GM12878 (cell line): ENCODE measurements around the gene PTPMT1. TPM values are rescaled to one million over a fixed set of nuclear protein-coding genes. Genes with fewer than 3 reads are reported as not detected.

Experiments used
- ATAC-seq: fragments of 200-7000 bp; cut with Tn5 transposase; 3 replicates; pipeline ENCODE4 v1.9.1; 2020; ENCODE audit warnings: mild to moderate bottlenecking, moderate library complexity
- BruUV-seq: library from RNA; stranded (reverse); fragments of 400-500 nt; replicated peaks from 2 replicates; lab custom pipeline; 2021; lab: Mats Ljungman, UMichigan
- CTCF ChIA-PET: fragments of 300-600 bp; sonication (Branson Sonifier 250); formaldehyde crosslinking; extraction: SDS; loops from one replicate; lab custom pipeline; 2021; ENCODE audit warnings: inconsistent platforms; lab: Yijun Ruan, JAX
- POLR2A ChIA-PET: fragments of 350-600 bp; formaldehyde crosslinking; extraction: SDS; loops from one replicate; lab custom pipeline; 2021; ENCODE audit warnings: inconsistent platforms; lab: Charles Lee
- RAD21 ChIA-PET: fragments of 300-600 bp; sonication (Branson Sonifier 250); formaldehyde crosslinking; loops from one replicate; lab custom pipeline; 2023; ENCODE audit warnings: antibody characterized with exemption; ENCODE audit not compliant: unreplicated experiment; lab: Charles Lee
- SMC1A ChIA-PET: fragments of 300-600 bp; sonication (Branson Sonifier 250); formaldehyde crosslinking; loops from one replicate; lab custom pipeline; 2023; ENCODE audit not compliant: unreplicated experiment, uncharacterized antibody; lab: Charles Lee
- DNase-seq: peaks from one replicate; pipeline ENCODE4 v3.0.0-alpha.2; 2011; ENCODE audit warnings: low read depth, low spot score
- FAIRE-seq: peaks from 3 replicates; lab custom pipeline; 2011; peaks lifted over from hg19 to GRCh38; lab: Jason Lieb, UNC
- H2AFZ ChIP-seq: 2 replicates; pipeline ENCODE4 v1.6.0; 2011; ENCODE audit warnings: low read depth, low read length, control low read depth; ENCODE audit not compliant: control insufficient read depth
- H3K27ac ChIP-seq: 2 replicates; pipeline ENCODE4 v1.5.1; 2011; ENCODE audit warnings: control low read depth; ENCODE audit not compliant: control insufficient read depth, insufficient read depth
- H3K27me3 ChIP-seq, 2 experiments: replicated peaks in 1 of 2; 2 replicates each; pipeline versions ENCODE4 v1.6.0 to v1.6.1; 2011; ENCODE audit warnings: low read length in 1 of 2; ENCODE audit not compliant: control insufficient read depth in 2 of 2, insufficient read depth in 2 of 2
- H3K36me3 ChIP-seq, 2 experiments: 2 replicates each; pipeline ENCODE4 v1.5.1; 2011; ENCODE audit warnings: low read length in 1 of 2; ENCODE audit not compliant: control insufficient read depth in 2 of 2, insufficient read depth in 2 of 2
- H3K4me1 ChIP-seq: 2 replicates; pipeline ENCODE4 v1.6.1; 2011; ENCODE audit warnings: mild to moderate bottlenecking, low read length, moderate library complexity, mixed read lengths; ENCODE audit not compliant: control insufficient read depth, insufficient read depth
- H3K4me2 ChIP-seq: 2 replicates; pipeline ENCODE4 v1.6.0; 2011; ENCODE audit warnings: control low read depth; ENCODE audit not compliant: control insufficient read depth, insufficient read depth
- H3K4me3 ChIP-seq: fragments of 200-600 bp; sonication (generic); 2 replicates; pipeline ENCODE4 v1.5.1; 2016
- H3K79me2 ChIP-seq: 2 replicates; pipeline ENCODE4 v1.6.0; 2011; ENCODE audit warnings: low read length; ENCODE audit not compliant: control insufficient read depth, insufficient read depth
- H3K9ac ChIP-seq: 2 replicates; pipeline ENCODE4 v1.8.0; 2011; ENCODE audit warnings: low read length, control low read depth, mixed read lengths; ENCODE audit not compliant: control insufficient read depth, insufficient read depth
- H3K9me3 ChIP-seq: replicated peaks from 3 replicates; pipeline ENCODE4 v1.5.1; 2011; ENCODE audit warnings: mild to moderate bottlenecking, low read length; ENCODE audit not compliant: control insufficient read depth, insufficient read depth
- H4K20me1 ChIP-seq: 2 replicates; pipeline ENCODE4 v1.6.0; 2011; ENCODE audit not compliant: control insufficient read depth, insufficient read depth
- CREB1 ChIP-seq: IDR thresholded peaks from 2 replicates; pipeline ENCODE4 v1.6.1; 2012; ENCODE audit warnings: low read depth, mild to moderate bottlenecking, inconsistent platforms
- IKZF1 ChIP-seq: fragments of 450-650 bp; conservative IDR thresholded peaks from 2 replicates; pipeline ENCODE4 v1.6.1; 2017; ENCODE audit warnings: antibody characterized with exemption, mild to moderate bottlenecking
- JUNB ChIP-seq: IDR thresholded peaks from 2 replicates; pipeline ENCODE4 v1.6.1; 2016; ENCODE audit warnings: antibody characterized with exemption, mild to moderate bottlenecking
- LARP7 ChIP-seq: fragments of 450-650 bp; IDR thresholded peaks from 2 replicates; pipeline ENCODE4 v1.6.1; 2017; ENCODE audit warnings: mild to moderate bottlenecking
- MYB ChIP-seq: fragments of 150-350 bp; IDR thresholded peaks from 2 replicates; pipeline ENCODE4 v1.6.1; 2014; ENCODE audit warnings: mild to moderate bottlenecking, low read depth, low read length, borderline replicate concordance
- MYC ChIP-seq: IDR thresholded peaks from 2 replicates; pipeline ENCODE4 v1.6.1; 2011; ENCODE audit warnings: mild to moderate bottlenecking, low read length, moderate library complexity, inconsistent platforms; ENCODE audit not compliant: insufficient read depth, insufficient replicate concordance, insufficient read length, severe bottlenecking
- NKRF ChIP-seq: fragments of 450-650 bp; conservative IDR thresholded peaks from 2 replicates; pipeline ENCODE4 v1.6.1; 2017; ENCODE audit warnings: mild to moderate bottlenecking, moderate library complexity
- NR2C2 ChIP-seq: IDR thresholded peaks from 2 replicates; pipeline ENCODE4 v1.6.1; 2011; ENCODE audit warnings: borderline replicate concordance, low read depth; ENCODE audit not compliant: control insufficient read depth, insufficient read length
- PKNOX1 ChIP-seq: fragments of 450-650 bp; IDR thresholded peaks from 2 replicates; pipeline ENCODE4 v1.6.1; 2016; ENCODE audit warnings: mild to moderate bottlenecking
- PML ChIP-seq: IDR thresholded peaks from 2 replicates; pipeline ENCODE4 v1.6.1; 2012; ENCODE audit warnings: low read length, inconsistent platforms
- POLR2AphosphoS5 ChIP-seq: IDR thresholded peaks from 2 replicates; pipeline ENCODE4 v1.6.1; 2011; ENCODE audit warnings: mild to moderate bottlenecking, low read length, inconsistent platforms
- RAD51 ChIP-seq: fragments of 450-650 bp; IDR thresholded peaks from 2 replicates; pipeline ENCODE4 v1.6.1; 2016; ENCODE audit warnings: moderate library complexity, mild to moderate bottlenecking, inconsistent platforms
- RB1 ChIP-seq: fragments of 450-650 bp; formaldehyde crosslinking; IDR thresholded peaks from 2 replicates; pipeline ENCODE4 v1.6.1; 2017; ENCODE audit warnings: mild to moderate bottlenecking, borderline replicate concordance
- SIN3A ChIP-seq: IDR thresholded peaks from 2 replicates; pipeline ENCODE4 v1.6.1; 2012; ENCODE audit warnings: low read depth, low read length, improper control_type of control experiment
- SPI1 ChIP-seq: IDR thresholded peaks from 2 replicates; pipeline ENCODE4 v1.6.1; 2011; ENCODE audit warnings: low read depth, mild to moderate bottlenecking, low read length, moderate library complexity, borderline replicate concordance; ENCODE audit not compliant: insufficient read depth
- TCF12 ChIP-seq: IDR thresholded peaks from 2 replicates; pipeline ENCODE4 v1.6.1; 2011; ENCODE audit warnings: low read depth, mild to moderate bottlenecking, low read length
- USF1 ChIP-seq: IDR thresholded peaks from 2 replicates; pipeline ENCODE4 v1.6.1; 2011; ENCODE audit warnings: borderline replicate concordance, low read depth, mild to moderate bottlenecking, moderate library complexity, mixed read lengths, low read length; ENCODE audit not compliant: insufficient read depth; ENCODE audit errors: extremely low read length
- ZBTB33 ChIP-seq: fragments of 450-650 bp; IDR thresholded peaks from 2 replicates; pipeline ENCODE4 v1.6.1; 2017; ENCODE audit warnings: mild to moderate bottlenecking
- ZZZ3 ChIP-seq: IDR thresholded peaks from 2 replicates; pipeline ENCODE4 v1.6.1; 2011; ENCODE audit warnings: low read depth; ENCODE audit not compliant: control insufficient read depth, insufficient read length
- WGBS: methylation state at CpG from one replicate; pipeline ENCODE4 v1.1.6; 2016; ENCODE audit warnings: low lambda C conversion rate; ENCODE audit not compliant: insufficient replicate concordance, insufficient coverage; ENCODE audit errors: missing lambda C conversion rate; 5-methylcytosine and 5-hydroxymethylcytosine counted together
- in situ Hi-C: fragments of 300-500 bp; cut with MboI; formaldehyde crosslinking; loops from 9 replicates; pipeline ENCODE4 v1.14.3; 2018; ENCODE audit warnings: mixed read lengths
- intact Hi-C: fragments of 100-400 bp; cut with micrococcal nuclease; formaldehyde crosslinking; loops from one replicate; pipeline ENCODE4 v1.14.2; 2022; ENCODE audit not compliant: unreplicated experiment
- polyA plus RNA-seq, 11 experiments: library from polyadenylated mRNA; depleted of rRNA in 4 of 11; unstranded in 6 of 11; stranded (reverse) in 5 of 11; fragments of >200 nt; fragmentation: Nextera tagmentation in 4 of 11; fragmentation: Illumina TruSeq in 1 of 11; extraction: Ambion mirVana in 4 of 11; extraction: Trizol in 1 of 11; gene quantifications; 1 replicate in 1 of 11; 2 replicates in 10 of 11; pipeline versions ENCODE4 v1.2.1 to v1.2.3, GENCODE V29; 2011 to 2016; ENCODE audit warnings: inconsistent platforms in 2 of 11, missing spikeins in 2 of 11, low read depth in 1 of 11
- total RNA-seq, 4 experiments: library from RNA; depleted of rRNA in 3 of 4; stranded (reverse); fragments of >200 nt in 3 of 4; fragmentation: Illumina TruSeq in 1 of 4; extraction: Trizol in 1 of 4; gene quantifications; 2 replicates each; pipeline versions ENCODE4 v1.2.1 to v1.2.3, GENCODE V29; 2013 to 2021

PTPMT1 gene
- total and polyA plus RNA-seq, 10 of the 15 experiments (the other 5 are each of a cell fraction or from before 2014, with no cell fraction given), result 12.0 to 116 (median 58.2) TPM

GRCh38 chr11:47553406-47553743 lies 12.0 kb upstream of the PTPMT1 start:
- H3K9me3 ChIP-seq, result no peaks in the 10 kb centered on the region
- no TSS peak for BruUV-seq
- CTCF ChIA-PET, result interaction anchor here (0.6 to 3.2 kb wide), 13 partner anchors 10 to 66 kb away, joined by 3 to 22 read pairs (median 4); no protein-coding TSS in a partner anchor
- no peak overlapping the region for H3K27ac ChIP-seq
- no peak for DNase-seq
- in situ Hi-C loops, result no loop called here
- ATAC-seq, result peak; percentile 36
- peak overlapping the region; percentile 56; the same call in 1 of the 2 replicates for H3K4me3 ChIP-seq
- SMC1A ChIA-PET, result interaction anchor here (1.6 to 3.6 kb wide), 4 partner anchors 25 to 55 kb away, joined by 3 to 40 read pairs (median 12); partner anchors contain the start of genes KBTBD4 and NDUFS3
- peak overlapping the region; percentile 85 for H3K4me2 ChIP-seq
- no peaks in the 10 kb centered on the region for H3K27me3 ChIP-seq
- no peak for FAIRE-seq
- 14% methylated on average over 9 of the region's 9 CpGs for WGBS
- POLR2A ChIA-PET, result interaction anchor here (0.7 to 3.9 kb wide), 3 partner anchors 11 to 40 kb away, joined by 4 to 12 read pairs (median 8); no protein-coding TSS in a partner anchor
- H3K9ac ChIP-seq, result peak overlapping the region; percentile 62
- H3K79me2 ChIP-seq, result peaks cover 48% of the 10 kb centered on the region
- H2AFZ ChIP-seq, result peak overlapping the region; percentile 90
- no peaks in the 10 kb centered on the region for H3K36me3 ChIP-seq
- H3K4me1 ChIP-seq, result peaks cover 10% of the 10 kb centered on the region; the same call in 1 of the 2 replicates
- RAD21 ChIA-PET, result interaction anchor here (0.5 to 3.5 kb wide), 3 partner anchors 12 to 40 kb away, joined by 3 to 11 read pairs (median 8); partner anchors contain the start of gene PTPMT1
- no peaks in the 10 kb centered on the region for H4K20me1 ChIP-seq
- intact Hi-C loops, result loop anchor here (5.0 kb wide), 1 partner anchor 36 kb away; no protein-coding TSS in a partner anchor
- TF ChIP-seq USF1 (no peak), CREB1 (no peak), POLR2AphosphoS5 (no peak), IKZF1 (0 out of 2 replicates have a peak, but pooled peaks have one; percentile 6), LARP7 (no peak), MYB (0 out of 2 replicates have a peak, but pooled peaks have one; percentile 1), NKRF (no peak), SIN3A (no peak), NR2C2 (no peak), RB1 (0 out of 2 replicates have a peak, but pooled peaks have one; percentile 10), ZBTB33 (no peak), TCF12 (no peak), PML (0 out of 2 replicates have a peak, but pooled peaks have one; percentile 32), RAD51 (no peak), MYC (no peak), SPI1 (no peak), PKNOX1 (peak; percentile 84), JUNB (peak; percentile 42; the same call in 1 of the 2 replicates), ZZZ3 (no peak)
